K562 (cell line): ENCODE measurements around the gene HDHD3.

Experiments used
- DPF2 ChIP-seq: fragments of 450-650 bp; IDR thresholded peaks from 2 replicates; pipeline ENCODE4 v1.6.1; 2016
- FOS ChIP-seq: IDR thresholded peaks from 3 replicates; pipeline ENCODE4 v1.6.1; 2011; ENCODE audit not compliant: insufficient read length; ENCODE audit errors: extremely low read depth
- NR2C1 ChIP-seq, 2 experiments: fragments of 450-650 bp; IDR thresholded peaks; 2 replicates each; pipeline ENCODE4 v1.6.1; 2017; ENCODE audit warnings: mild to moderate bottlenecking in 2 of 2, antibody characterized with exemption in 1 of 2, inconsistent platforms in 1 of 2, missing compliant biosample characterization in 1 of 2, missing genetic modification characterization in 1 of 2
- POLR2A ChIP-seq: fragments of 450-650 bp; conservative IDR thresholded peaks from 2 replicates; pipeline ENCODE4 v1.6.1; 2016
- ZEB2 ChIP-seq: fragments of 450-650 bp; IDR thresholded peaks from 2 replicates; pipeline ENCODE4 v1.6.1; 2016

DNA sequence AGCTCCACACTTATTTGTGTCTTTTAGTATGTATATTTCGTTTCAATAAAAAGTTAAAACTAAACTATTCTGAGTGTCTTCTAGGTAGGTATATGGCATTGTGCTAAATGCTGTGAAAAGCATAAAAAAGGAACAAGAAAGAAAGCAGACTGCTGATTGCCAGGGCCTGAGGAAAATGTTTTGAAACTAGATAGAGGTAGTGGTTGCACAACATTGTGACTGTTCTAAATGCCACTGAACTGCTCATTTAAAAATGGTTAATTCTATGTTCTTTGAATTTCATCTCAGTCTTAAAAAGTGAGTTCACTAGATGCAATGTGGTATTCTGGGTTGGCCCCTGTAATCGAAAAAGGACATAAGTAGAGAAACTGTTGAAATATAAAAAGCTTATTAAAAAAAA, 26.9 kb upstream of the HDHD3 start:
- TF ChIP-seq DPF2 (no peak), FOS (no peak), POLR2A (no peak), ZEB2 (no peak), NR2C1 (IDR thresholded peaks at IDR 0.05) (no peak), NR2C1 (tag; IDR thresholded peaks at IDR 0.05) (no peak)
